Bronchial epithelial cell (primary cell): Measurements from ENCODE around the gene HCN2. TPM values are rescaled to one million over a fixed set of nuclear protein-coding genes. Genes with fewer than 3 reads are reported as not detected.

ENCODE experiments used
- DNase-seq: peaks from one replicate; pipeline ENCODE4 v3.0.0-alpha.2; 2010; ENCODE audit warnings: low read depth
- FAIRE-seq: peaks from 2 replicates; lab custom pipeline; 2011; peaks lifted over from hg19 to GRCh38; lab: Jason Lieb, UNC
- H3K27me3 ChIP-seq: 2 replicates; pipeline ENCODE4 v1.5.1; 2011; ENCODE audit warnings: low read length; ENCODE audit not compliant: control insufficient read depth, insufficient read depth
- H3K36me3 ChIP-seq: 2 replicates; pipeline ENCODE4 v1.5.1; 2011; ENCODE audit warnings: low read length; ENCODE audit not compliant: control insufficient read depth, insufficient read depth
- H3K4me3 ChIP-seq: 2 replicates; pipeline ENCODE4 v1.5.1; 2011; ENCODE audit warnings: mild to moderate bottlenecking, low read depth, low read length, control low read depth
- total RNA-seq: library from RNA; depleted of rRNA; stranded (reverse); fragments of >200 nt; gene quantifications from 2 replicates; pipeline ENCODE4 v1.2.1, GENCODE V29; 2014
- TF ChIP-seq, protein P1 (sequence below): IDR thresholded peaks from 2 replicates; pipeline ENCODE4 v1.5.1; 2011; ENCODE audit warnings: mild to moderate bottlenecking, moderate library complexity, low read length, control low read depth, inconsistent platforms; ENCODE audit not compliant: insufficient read depth, severe bottlenecking

Gene HCN2
- total RNA-seq, 1 donor from 2014 or later, result under 0.01 TPM

GRCh38 chr19:656751-657559 lies 67.3 kb downstream of the HCN2 start:
- FAIRE-seq, result no peak
- TF ChIP-seq, protein P1, sequence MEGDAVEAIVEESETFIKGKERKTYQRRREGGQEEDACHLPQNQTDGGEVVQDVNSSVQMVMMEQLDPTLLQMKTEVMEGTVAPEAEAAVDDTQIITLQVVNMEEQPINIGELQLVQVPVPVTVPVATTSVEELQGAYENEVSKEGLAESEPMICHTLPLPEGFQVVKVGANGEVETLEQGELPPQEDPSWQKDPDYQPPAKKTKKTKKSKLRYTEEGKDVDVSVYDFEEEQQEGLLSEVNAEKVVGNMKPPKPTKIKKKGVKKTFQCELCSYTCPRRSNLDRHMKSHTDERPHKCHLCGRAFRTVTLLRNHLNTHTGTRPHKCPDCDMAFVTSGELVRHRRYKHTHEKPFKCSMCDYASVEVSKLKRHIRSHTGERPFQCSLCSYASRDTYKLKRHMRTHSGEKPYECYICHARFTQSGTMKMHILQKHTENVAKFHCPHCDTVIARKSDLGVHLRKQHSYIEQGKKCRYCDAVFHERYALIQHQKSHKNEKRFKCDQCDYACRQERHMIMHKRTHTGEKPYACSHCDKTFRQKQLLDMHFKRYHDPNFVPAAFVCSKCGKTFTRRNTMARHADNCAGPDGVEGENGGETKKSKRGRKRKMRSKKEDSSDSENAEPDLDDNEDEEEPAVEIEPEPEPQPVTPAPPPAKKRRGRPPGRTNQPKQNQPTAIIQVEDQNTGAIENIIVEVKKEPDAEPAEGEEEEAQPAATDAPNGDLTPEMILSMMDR, result no peak
- Histone ChIP-seq H3K4me3 (no peak overlapping the region), H3K36me3 (peaks cover 28% of the 10 kb centered on the region), H3K27me3 (no peaks in the 10 kb centered on the region)
- DNase-seq, result no peak

DNA sequence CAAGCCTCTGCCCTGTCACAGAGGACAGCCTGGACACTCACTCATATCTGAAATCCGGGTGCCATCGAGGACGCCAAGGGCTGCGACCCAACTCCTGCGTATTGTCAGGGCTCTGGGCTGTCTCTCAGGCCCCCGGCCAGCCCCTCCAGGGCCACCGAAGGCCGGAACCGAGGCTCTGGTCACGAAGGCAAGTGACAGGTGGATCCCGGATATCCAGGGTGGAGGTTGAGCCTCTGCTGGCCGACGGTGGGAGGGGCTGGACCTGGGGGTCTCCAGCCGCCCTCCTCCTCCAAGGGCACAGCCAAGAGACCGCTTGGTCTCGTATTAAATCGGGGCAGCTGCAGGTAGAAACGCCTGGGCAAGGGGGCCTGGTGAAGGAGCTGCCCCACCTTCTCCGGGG lies 67.9 kb downstream of the HCN2 start:
- no peak for DNase-seq
- H3K27me3 ChIP-seq, result no peaks in the 10 kb centered on the region
- H3K36me3 ChIP-seq, result peaks cover 27% of the 10 kb centered on the region
- H3K4me3 ChIP-seq, result no peak overlapping the region
- no peak for FAIRE-seq
- TF ChIP-seq, protein P1, result no peak

DNA sequence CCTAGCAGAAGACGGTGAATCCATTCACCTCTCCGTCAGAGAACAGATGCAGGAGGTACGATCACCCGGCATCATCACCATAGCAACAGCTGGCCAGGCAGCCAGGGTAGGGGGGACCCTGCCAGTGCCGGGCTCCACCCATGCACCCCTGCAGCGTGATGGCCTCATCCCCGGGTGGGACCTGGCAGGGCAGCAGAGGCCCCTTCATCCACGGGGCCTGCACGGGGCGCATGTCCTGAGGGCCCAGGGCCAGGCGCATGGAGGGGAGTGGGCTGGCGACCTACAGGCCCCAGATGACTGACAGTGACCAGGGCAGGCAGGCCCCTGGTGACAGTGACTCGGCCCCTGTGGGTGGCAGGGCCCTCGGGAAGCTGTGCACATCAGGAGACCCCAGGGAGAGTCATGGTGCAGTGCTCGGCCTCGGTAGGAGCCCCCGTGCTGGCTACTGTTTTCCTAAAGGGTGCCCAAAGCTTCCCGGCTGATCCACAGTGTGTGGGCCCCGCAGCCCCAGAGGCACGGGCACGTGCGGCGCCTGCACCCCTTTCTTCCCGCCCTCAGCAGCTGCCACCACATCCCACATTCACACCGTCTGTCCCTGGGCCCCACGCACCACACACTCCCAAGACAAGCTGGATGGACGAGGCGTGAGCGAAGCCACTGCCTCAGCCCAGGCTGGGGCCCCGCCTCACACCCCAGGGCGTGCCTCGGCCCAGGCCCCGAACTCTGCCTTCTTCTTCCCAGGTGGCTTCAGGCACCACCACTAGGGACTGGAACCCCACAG lies 68.6 kb downstream of the HCN2 start:
- DNase-seq, result no peak
- Histone ChIP-seq H3K27me3 (no peaks in the 10 kb centered on the region), H3K36me3 (peaks cover 24% of the 10 kb centered on the region), H3K4me3 (no peak overlapping the region)
- FAIRE-seq, result no peak
- TF ChIP-seq, protein P1, result no peak

DNA sequence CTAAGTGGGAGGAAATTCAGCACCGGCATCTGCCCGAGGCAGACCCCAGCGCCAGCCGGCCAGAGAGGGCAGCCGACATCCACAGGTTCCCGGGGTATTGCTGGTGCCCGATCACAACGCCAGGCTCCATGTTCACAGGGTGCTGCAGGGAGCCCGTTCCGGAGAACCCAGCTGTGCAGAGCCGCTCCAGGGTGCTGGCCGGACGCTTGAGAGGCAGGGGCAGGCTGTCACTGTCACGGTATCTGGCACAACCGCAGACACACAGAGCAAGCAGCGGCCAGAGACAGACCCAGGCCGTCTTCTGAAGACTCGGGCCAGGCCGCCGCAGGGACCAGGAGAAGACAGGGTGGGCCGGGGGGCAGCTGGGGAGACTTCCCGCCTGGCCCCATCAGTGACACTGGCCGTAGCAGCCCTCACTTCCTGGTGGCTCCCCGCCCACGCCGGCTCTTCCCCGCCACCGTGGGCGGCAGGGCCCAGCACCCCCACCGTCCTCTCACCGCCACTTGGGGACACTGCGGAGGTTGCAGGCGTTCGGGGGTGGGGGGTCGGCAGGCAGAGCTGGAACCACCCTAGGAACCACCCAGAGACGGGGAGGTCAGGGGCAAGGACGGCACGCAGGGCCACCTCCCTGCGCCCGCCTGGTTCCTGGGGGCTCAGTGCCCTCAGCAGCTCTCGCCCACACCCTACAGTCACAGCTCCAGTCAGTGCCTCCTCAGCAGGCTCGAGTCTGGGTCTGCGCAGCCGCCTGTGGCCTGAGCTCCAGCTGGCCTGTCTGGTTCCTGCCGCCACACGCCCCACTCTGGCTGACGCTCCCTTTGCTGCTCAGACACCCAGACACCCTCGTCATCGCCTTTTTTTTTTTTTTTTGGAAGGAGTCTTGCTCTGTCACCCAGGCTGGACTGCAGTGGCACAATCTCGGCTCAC lies 69.5 kb downstream of the HCN2 start:
- Histone ChIP-seq H3K27me3 (no peaks in the 10 kb centered on the region), H3K4me3 (peak overlapping the region; percentile 4), H3K36me3 (peaks cover 15% of the 10 kb centered on the region)
- TF ChIP-seq, protein P1, result peak; percentile 7
- FAIRE-seq (no peak), DNase-seq (peak; percentile 94)

DNA sequence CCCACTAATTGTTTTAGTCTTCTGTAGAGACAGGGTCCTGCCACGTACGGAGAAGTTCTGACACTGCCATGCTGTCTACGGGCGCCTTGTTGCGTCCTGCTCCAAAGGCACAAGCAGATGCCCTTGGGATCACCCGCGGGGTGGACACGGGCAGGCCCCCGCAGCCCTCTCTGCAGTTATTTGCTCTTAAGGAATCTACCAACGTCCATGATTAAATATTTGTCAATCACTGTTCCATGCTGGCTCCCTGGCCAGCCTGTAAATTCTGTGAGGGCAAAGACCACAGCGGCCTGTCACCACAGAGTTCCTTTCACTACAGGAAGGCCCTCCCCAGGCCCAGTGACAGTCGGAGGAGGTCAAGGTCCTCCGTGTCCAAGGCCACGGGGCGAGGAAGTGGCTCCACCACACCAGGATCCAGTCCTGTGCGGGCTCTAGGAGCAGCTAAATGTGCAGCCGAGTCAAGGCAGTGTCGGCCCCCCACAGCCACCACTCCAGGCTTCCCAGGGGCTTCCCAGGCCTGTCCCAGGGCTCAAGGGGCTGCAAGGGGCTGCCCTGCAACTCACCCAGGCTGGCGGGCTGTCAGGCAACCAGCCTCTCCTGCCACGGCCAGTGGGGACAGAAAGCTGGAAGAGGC lies 71.2 kb downstream of the HCN2 start:
- Histone ChIP-seq H3K27me3 (no peaks in the 10 kb centered on the region), H3K4me3 (peak overlapping the region; percentile 93), H3K36me3 (peaks cover 13% of the 10 kb centered on the region)
- TF ChIP-seq, protein P1, result no peak
- DNase-seq (no peak), FAIRE-seq (no peak)
